HepG2 (cell line): ENCODE data around the gene IFITM10. TPM values are rescaled to one million over a fixed set of nuclear protein-coding genes. Genes with fewer than 3 reads are reported as not detected.
A peak's percentile ranks its signal among the peaks of the same experiment; 100 is the strongest.

Experiments
- CTCF ChIP-seq: sonication (generic); formaldehyde crosslinking; IDR thresholded peaks from 2 replicates; pipeline ENCODE4 v1.5.0; 2020; ENCODE audit warnings: mild to moderate bottlenecking, missing genetic modification reagents, moderate library complexity
- FOXM1 ChIP-seq: sonication (generic); formaldehyde crosslinking; IDR thresholded peaks from 2 replicates; pipeline ENCODE4 v1.5.0; 2020; ENCODE audit warnings: missing genetic modification reagents
- HDAC1 ChIP-seq: sonication (generic); formaldehyde crosslinking; IDR thresholded peaks from 2 replicates; pipeline ENCODE4 v1.5.1; 2020; ENCODE audit warnings: mild to moderate bottlenecking, missing genetic modification reagents
- HNRNPL ChIP-seq: fragments of 200-400 bp; formaldehyde crosslinking; IDR thresholded peaks from 2 replicates; pipeline ENCODE4 v1.6.1; 2017; ENCODE audit warnings: mild to moderate bottlenecking, low read depth, low read length
- MED8 ChIP-seq: sonication (generic); formaldehyde crosslinking; IDR thresholded peaks from 2 replicates; pipeline ENCODE4 v1.8.1; 2023; ENCODE audit warnings: mild to moderate bottlenecking, missing genetic modification reagents; ENCODE audit not compliant: insufficient replicate concordance
- MEIS1 ChIP-seq: sonication (generic); formaldehyde crosslinking; IDR thresholded peaks from 2 replicates; pipeline ENCODE4 v1.9.0; 2021; ENCODE audit warnings: mild to moderate bottlenecking, missing genetic modification reagents, moderate library complexity, borderline replicate concordance
- MIER3 ChIP-seq: IDR thresholded peaks from 2 replicates; pipeline ENCODE4 v1.6.1; 2016; ENCODE audit warnings: missing compliant biosample characterization, borderline replicate concordance
- NCOA5 ChIP-seq: sonication (generic); formaldehyde crosslinking; IDR thresholded peaks from 2 replicates; pipeline ENCODE4 v1.4.0; 2020; ENCODE audit warnings: missing genetic modification reagents
- PLRG1 ChIP-seq: fragments of 450-650 bp; conservative IDR thresholded peaks from 2 replicates; pipeline ENCODE4 v1.6.1; 2016
- ZFP91 ChIP-seq: sonication (generic); formaldehyde crosslinking; IDR thresholded peaks from 2 replicates; pipeline ENCODE4 v1.9.0; 2022; ENCODE audit warnings: missing genetic modification reagents, mild to moderate bottlenecking, borderline replicate concordance
- ZFY ChIP-seq: sonication (generic); formaldehyde crosslinking; IDR thresholded peaks from 2 replicates; pipeline ENCODE4 v1.4.0; 2020; ENCODE audit warnings: missing genetic modification reagents
- ZHX2 ChIP-seq, 2 experiments: sonication (generic) in 1 of 2; formaldehyde crosslinking in 1 of 2; IDR thresholded peaks; 2 replicates each; pipeline versions ENCODE4 v1.6.1 to v1.9.0; 2014 to 2022; ENCODE audit warnings: antibody characterized with exemption in 1 of 2, borderline replicate concordance in 1 of 2, inconsistent platforms in 1 of 2, low read depth in 1 of 2, missing genetic modification reagents in 1 of 2
- ZMAT3 ChIP-seq: sonication (generic); formaldehyde crosslinking; conservative IDR thresholded peaks from 2 replicates; pipeline ENCODE4 v1.7.0; 2021; ENCODE audit warnings: missing genetic modification reagents
- ZNF24 ChIP-seq: fragments of 450-650 bp; IDR thresholded peaks from 2 replicates; pipeline ENCODE4 v1.6.1; 2017; ENCODE audit warnings: antibody characterized with exemption, mild to moderate bottlenecking
- ZNF317 ChIP-seq: sonication (generic); formaldehyde crosslinking; IDR thresholded peaks from 2 replicates; pipeline ENCODE4 v1.5.0; 2020; ENCODE audit warnings: mild to moderate bottlenecking, missing genetic modification reagents
- ZNF552 ChIP-seq: sonication (generic); formaldehyde crosslinking; IDR thresholded peaks from 2 replicates; pipeline ENCODE4 v1.9.0; 2022; ENCODE audit warnings: missing genetic modification reagents, mild to moderate bottlenecking, borderline replicate concordance
- ZNF710 ChIP-seq: sonication (generic); formaldehyde crosslinking; IDR thresholded peaks from 2 replicates; pipeline ENCODE4 v1.5.0; 2020; ENCODE audit warnings: mild to moderate bottlenecking, missing genetic modification reagents, borderline replicate concordance
- polyA plus RNA-seq, 8 experiments: library from polyadenylated mRNA; depleted of rRNA in 3 of 8; stranded (reverse) in 7 of 8; unstranded in 1 of 8; fragments of >200 nt; fragmentation: Illumina TruSeq in 4 of 8; extraction: Trizol in 4 of 8; gene quantifications; 2 replicates each; pipeline versions ENCODE4 v1.2.1 to v1.2.3, GENCODE V29; 2011 to 2016; ENCODE audit warnings: low read depth in 4 of 8, missing spikeins in 1 of 8, mixed read lengths in 1 of 8; ENCODE audit not compliant: insufficient read depth in 1 of 8
- total RNA-seq, 5 experiments: library from RNA; depleted of rRNA; stranded (reverse); fragments of >200 nt; fragmentation: Illumina TruSeq; extraction: Trizol; gene quantifications; 2 replicates each; pipeline ENCODE4 v1.2.3, GENCODE V29; 2016; ENCODE audit warnings: low read depth in 1 of 5

The IFITM10 gene
- total and polyA plus RNA-seq, 2 of the 13 experiments (the other 11 are each of a cell fraction or from before 2014, with no cell fraction given) = 0.09 to 0.13 TPM

GRCh38 chr11:1690167-1691025 lies 60.0 kb downstream of the IFITM10 start (continued):
- no peak for TF ChIP-seq ZHX2 (IDR thresholded peaks at IDR 0.05; ENCODE audit: low read depth)
- no peak for TF ChIP-seq ZHX2 (CRISPR knock-in tag; IDR thresholded peaks at IDR 0.05; ENCODE audit: borderline replicate concordance)
- TF ChIP-seq ZFP91 (CRISPR knock-in tag) = peak; percentile 7; the same call in 1 of the 2 replicates
- TF ChIP-seq ZNF552 = no peak
- 0 out of 2 replicates have a peak, but pooled peaks have one; percentile 14 for TF ChIP-seq ZMAT3
- 0 out of 2 replicates have a peak, but pooled peaks have one; percentile 67 for TF ChIP-seq HNRNPL
- TF ChIP-seq CTCF = no peak
- 0 out of 2 replicates have a peak, but pooled peaks have one; percentile 3 for TF ChIP-seq MEIS1
- TF ChIP-seq ZNF317 (CRISPR knock-in tag) = 0 out of 2 replicates have a peak, but pooled peaks have one; percentile 9
- no peak for TF ChIP-seq MIER3 (CRISPR knock-in tag)
- no peak for TF ChIP-seq HDAC1 (CRISPR knock-in tag)
- no peak for TF ChIP-seq FOXM1 (CRISPR knock-in tag)
- TF ChIP-seq MED8 (CRISPR knock-in tag) = peak; percentile 96
- TF ChIP-seq NCOA5 = no peak
- TF ChIP-seq ZNF710 (CRISPR knock-in tag) = no peak
- TF ChIP-seq ZFY (CRISPR knock-in tag) = no peak
- TF ChIP-seq PLRG1 = no peak
- TF ChIP-seq ZNF24 = no peak
